BJ (cell line): ENCODE measurements around the gene ETV6. TPM values are rescaled to one million over a fixed set of nuclear protein-coding genes. Genes with fewer than 3 reads are reported as not detected.

Source experiments
- CTCF ChIA-PET: fragments of 350-600 bp; formaldehyde crosslinking; extraction: SDS; loops from one replicate; lab custom pipeline; 2021; ENCODE audit warnings: antibody characterized with exemption, inconsistent platforms; lab: Yijun Ruan, JAX
- POLR2A ChIA-PET: fragments of 300-600 bp; sonication (Branson Sonifier 250); formaldehyde crosslinking; extraction: SDS; loops from one replicate; lab custom pipeline; 2021; ENCODE audit warnings: antibody characterized with exemption; lab: Charles Lee
- DNase-seq: peaks from one replicate; pipeline ENCODE4 v3.0.0-alpha.2; 2011; ENCODE audit warnings: low read depth
- H3K27me3 ChIP-seq: 2 replicates; pipeline ENCODE4 v1.6.0; 2011; ENCODE audit warnings: low read length; ENCODE audit not compliant: control insufficient read depth, insufficient read depth
- H3K36me3 ChIP-seq: 2 replicates; pipeline ENCODE4 v1.5.1; 2011; ENCODE audit warnings: low read length; ENCODE audit not compliant: control insufficient read depth, insufficient read depth
- H3K4me3 ChIP-seq: 2 replicates; pipeline ENCODE4 v1.5.1; 2011; ENCODE audit warnings: low read depth, mild to moderate bottlenecking, control low read depth, low read length
- polyA plus RNA-seq: library from polyadenylated mRNA; depleted of rRNA; stranded (reverse); fragments of >200 nt; gene quantifications from 2 replicates; pipeline ENCODE4 v1.2.3, GENCODE V29; 2011
- TF ChIP-seq, protein P1 (sequence below): IDR thresholded peaks from 2 replicates; pipeline ENCODE4 v1.5.1; 2011; ENCODE audit warnings: low read depth, mild to moderate bottlenecking, control low read depth, inconsistent platforms, low read length, moderate library complexity; ENCODE audit not compliant: insufficient read depth

The ETV6 gene
- polyA plus RNA-seq, 1 experiment = 10.7 TPM

DNA sequence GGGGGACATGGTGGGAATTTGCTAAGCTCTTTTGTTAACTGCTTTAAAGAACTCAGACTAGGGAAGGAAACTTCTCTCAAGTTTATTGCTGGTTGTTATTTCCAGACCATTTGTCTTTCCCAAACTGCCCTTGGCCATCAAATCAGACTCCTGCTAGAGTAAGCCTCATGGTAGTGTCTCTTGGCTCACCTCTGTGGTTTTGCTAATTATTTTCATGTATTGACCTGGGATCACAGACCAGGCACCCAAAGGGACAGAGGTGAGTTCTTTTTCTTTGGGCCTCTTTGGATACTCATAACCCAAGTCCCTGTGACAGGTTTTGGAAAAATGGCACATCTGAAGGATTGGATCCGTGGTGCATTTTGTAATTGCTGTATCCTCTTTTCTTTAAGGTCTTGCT is 11.2 kb downstream of the ETV6 start:
- ChIA-PET POLR2A (no interaction called here), CTCF (no interaction called here)
- H3K4me3 ChIP-seq = no peak overlapping the region
- no peaks in the 10 kb centered on the region for H3K27me3 ChIP-seq
- TF ChIP-seq, protein P1, sequence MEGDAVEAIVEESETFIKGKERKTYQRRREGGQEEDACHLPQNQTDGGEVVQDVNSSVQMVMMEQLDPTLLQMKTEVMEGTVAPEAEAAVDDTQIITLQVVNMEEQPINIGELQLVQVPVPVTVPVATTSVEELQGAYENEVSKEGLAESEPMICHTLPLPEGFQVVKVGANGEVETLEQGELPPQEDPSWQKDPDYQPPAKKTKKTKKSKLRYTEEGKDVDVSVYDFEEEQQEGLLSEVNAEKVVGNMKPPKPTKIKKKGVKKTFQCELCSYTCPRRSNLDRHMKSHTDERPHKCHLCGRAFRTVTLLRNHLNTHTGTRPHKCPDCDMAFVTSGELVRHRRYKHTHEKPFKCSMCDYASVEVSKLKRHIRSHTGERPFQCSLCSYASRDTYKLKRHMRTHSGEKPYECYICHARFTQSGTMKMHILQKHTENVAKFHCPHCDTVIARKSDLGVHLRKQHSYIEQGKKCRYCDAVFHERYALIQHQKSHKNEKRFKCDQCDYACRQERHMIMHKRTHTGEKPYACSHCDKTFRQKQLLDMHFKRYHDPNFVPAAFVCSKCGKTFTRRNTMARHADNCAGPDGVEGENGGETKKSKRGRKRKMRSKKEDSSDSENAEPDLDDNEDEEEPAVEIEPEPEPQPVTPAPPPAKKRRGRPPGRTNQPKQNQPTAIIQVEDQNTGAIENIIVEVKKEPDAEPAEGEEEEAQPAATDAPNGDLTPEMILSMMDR = no peak
- no peak for DNase-seq
- H3K36me3 ChIP-seq = 0 out of 2 replicates have a peak, but pooled peaks cover 2% of the 10 kb centered on the region

DNA sequence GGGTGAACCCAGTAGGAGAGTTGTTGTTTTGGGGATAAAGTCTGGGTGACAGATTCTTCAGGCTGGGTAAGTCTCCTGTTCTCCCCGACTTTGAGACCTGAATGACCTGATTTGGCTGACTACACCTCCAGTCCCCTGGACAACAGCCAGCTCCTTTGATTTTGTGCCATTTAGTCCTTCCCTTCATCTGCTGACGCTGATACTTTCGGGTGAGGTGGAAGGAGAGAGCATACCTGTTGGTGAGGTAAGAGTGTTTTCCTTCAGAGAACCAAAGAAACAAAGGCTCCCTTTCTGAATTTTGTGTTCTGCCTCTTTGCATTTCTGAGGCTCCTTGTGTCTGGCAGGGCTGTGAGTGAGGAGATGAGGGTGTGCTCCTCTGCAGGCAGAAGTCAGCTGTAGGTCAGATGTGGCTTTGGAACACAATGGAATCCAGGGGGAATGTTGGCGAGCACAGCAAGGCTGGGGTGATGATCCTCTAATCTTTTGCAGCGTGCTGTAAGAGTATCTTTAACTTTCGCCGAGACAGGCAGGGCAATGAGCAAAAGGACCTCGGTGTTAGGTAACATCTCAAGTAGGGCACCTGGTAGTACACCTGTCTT is 12.1 kb downstream of the ETV6 start:
- Histone ChIP-seq H3K4me3 (no peak overlapping the region), H3K27me3 (no peaks in the 10 kb centered on the region), H3K36me3 (0 out of 2 replicates have a peak, but pooled peaks cover 2% of the 10 kb centered on the region)
- ChIA-PET CTCF (no interaction called here), POLR2A (no interaction called here)
- TF ChIP-seq, protein P1 = no peak
- no peak for DNase-seq

DNA sequence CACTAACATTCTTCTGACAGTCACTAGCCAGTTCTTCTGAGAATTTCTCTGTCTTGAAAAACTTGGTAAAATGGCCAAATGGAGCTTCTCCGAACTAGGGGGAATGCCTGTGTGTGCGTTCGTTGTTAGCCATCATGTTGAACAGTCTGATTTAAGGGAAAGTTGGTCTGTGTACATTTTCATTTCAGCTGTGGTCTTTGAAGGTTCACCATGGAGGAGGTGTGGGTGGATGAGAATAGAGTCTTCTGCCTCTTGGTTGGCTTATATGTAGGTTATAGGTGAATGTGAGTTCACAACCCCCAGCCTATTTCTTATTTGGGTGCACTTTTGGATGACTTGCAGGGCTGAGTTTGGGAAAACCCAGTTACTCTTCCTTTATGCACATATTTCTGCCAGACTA is 12.9 kb downstream of the ETV6 start:
- no peak for DNase-seq
- ChIA-PET POLR2A (no interaction called here), CTCF (no interaction called here)
- TF ChIP-seq, protein P1 = no peak
- no peaks in the 10 kb centered on the region for H3K27me3 ChIP-seq
- H3K36me3 ChIP-seq = 0 out of 2 replicates have a peak, but pooled peaks cover 2% of the 10 kb centered on the region
- no peak overlapping the region for H3K4me3 ChIP-seq

GRCh38 chr12:11663130-11663529 is 13.7 kb downstream of the ETV6 start:
- TF ChIP-seq, protein P1 = no peak

GRCh38 chr12:11664101-11664500 is 14.6 kb downstream of the ETV6 start:
- ChIA-PET CTCF (no interaction called here), POLR2A (no interaction called here)
- DNase-seq = no peak
- H3K4me3 ChIP-seq = no peak overlapping the region
- no peaks in the 10 kb centered on the region for H3K27me3 ChIP-seq
- TF ChIP-seq, protein P1 = no peak
- H3K36me3 ChIP-seq = 0 out of 2 replicates have a peak, but pooled peaks cover 2% of the 10 kb centered on the region

More at GRCh38 chr12:11663130-11663529, 13.7 kb downstream of the ETV6 start:
- Histone ChIP-seq H3K36me3 (0 out of 2 replicates have a peak, but pooled peaks cover 2% of the 10 kb centered on the region), H3K27me3 (no peaks in the 10 kb centered on the region), H3K4me3 (no peak overlapping the region)
- no peak for DNase-seq
- CTCF ChIA-PET = no interaction called here
- POLR2A ChIA-PET = no interaction called here
